Transverse colon (tissue), 4 donors: ENCODE data around the gene PRAMEF17. TPM values are rescaled to one million over a fixed set of nuclear protein-coding genes. Genes with fewer than 3 reads are reported as not detected.
"Not testable (repeated sequence)": the region's sequence is repeated elsewhere in the genome, so short reads cannot be mapped to it uniquely, and the experiment has no call there.

ENCODE experiments used
- DNase-seq: peaks from one replicate; pipeline ENCODE4 v3.0.0-alpha.2; 2019
- H3K27ac ChIP-seq, 4 donors: fragments of 200-600 bp; sonication (generic); 2 replicates each; pipeline ENCODE4 v1.5.1; 2016 to 2018; ENCODE audit warnings: inconsistent platforms in 4 of 4
- H3K27me3 ChIP-seq: fragments of 200-600 bp; sonication (generic); 2 replicates; pipeline ENCODE4 v1.5.1; 2017; ENCODE audit warnings: inconsistent platforms
- H3K36me3 ChIP-seq, 4 donors: fragments of 200-600 bp; sonication (generic); 2 replicates each; pipeline ENCODE4 v1.5.1; 2017 to 2019; ENCODE audit warnings: inconsistent platforms in 4 of 4
- H3K4me1 ChIP-seq, 4 donors: fragments of 200-600 bp; sonication (generic); 2 replicates each; pipeline ENCODE4 v1.5.1; 2017 to 2020; ENCODE audit warnings: inconsistent platforms in 4 of 4
- H3K4me3 ChIP-seq, 4 donors: fragments of 200-600 bp; sonication (generic); 1 replicate in 1 of 4; 2 replicates in 3 of 4; pipeline versions ENCODE4 v1.5.1 to v1.6.1; 2017 to 2019; ENCODE audit warnings: inconsistent platforms in 4 of 4
- H3K9me3 ChIP-seq, 2 donors: fragments of 200-600 bp; sonication (generic); 2 replicates each; pipeline ENCODE4 v1.5.1; 2017 to 2019; ENCODE audit warnings: inconsistent platforms in 2 of 2
- WGBS, 2 donors: methylation state at CpG; one replicate each; pipeline ENCODE4 v1.1.5; 2018; ENCODE audit warnings: low coverage in 1 of 2; 5-methylcytosine and 5-hydroxymethylcytosine counted together
- in situ Hi-C, 4 donors: fragments of 200-750 bp; cut with MboI; loops; one replicate each; pipeline versions ENCODE4 v1.15.0 to v1.15.1; 2017; ENCODE audit warnings: low sequenced_read_pairs in 3 of 4, low pct_ligation_motif_present in 1 of 4, low pct_unique_long_range_greater_than_20kb in 1 of 4
- intact Hi-C: fragments of 100-400 bp; cut with DNase I; formaldehyde crosslinking; loops from one replicate; pipeline ENCODE4 v1.15.1; 2023; ENCODE audit warnings: low total_unique reads
- total RNA-seq, 4 donors: library from RNA; depleted of rRNA; stranded (reverse); fragments of >200 nt; gene quantifications; one replicate each; pipeline ENCODE4 v1.1.0, GENCODE V29; 2016
- TF ChIP-seq, protein P1 (sequence below), 5 experiments: fragments of 200-600 bp in 3 of 5; fragments of 450-650 bp in 2 of 5; sonication (generic) in 3 of 5; IDR thresholded peaks; 1 replicate in 2 of 5; 2 replicates in 3 of 5; pipeline ENCODE4 v1.5.1; 2016 to 2017; ENCODE audit warnings: antibody characterized with exemption in 5 of 5, inconsistent platforms in 3 of 5, mild to moderate bottlenecking in 2 of 5, moderate library complexity in 1 of 5

PRAMEF17 gene, protein sequence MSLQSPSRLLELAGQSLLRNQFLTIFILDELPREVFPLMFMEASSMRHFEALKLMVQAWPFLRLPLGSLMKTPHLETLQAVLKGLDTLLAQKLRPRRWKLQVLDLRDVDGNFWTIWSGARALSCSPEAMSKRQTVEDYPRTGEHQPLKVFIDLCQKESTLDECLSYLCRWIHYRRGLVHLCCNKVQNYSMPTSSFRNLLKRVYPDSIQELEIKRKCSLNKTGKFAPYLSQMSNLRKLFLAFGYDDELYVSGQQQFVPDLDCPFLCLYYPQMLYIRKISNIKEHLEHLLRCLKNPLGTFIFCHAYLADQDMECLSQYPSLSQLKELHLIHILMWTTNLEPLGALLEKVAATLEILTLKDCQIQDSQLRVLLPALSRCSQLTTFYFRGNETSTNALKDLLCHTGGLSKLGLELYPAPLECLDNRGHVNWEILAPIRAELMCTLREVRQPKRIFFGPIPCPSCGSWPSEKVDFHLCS
- not detected for total RNA-seq

- H3K4me3 ChIP-seq, H3K9me3 ChIP-seq, H3K27ac ChIP-seq, H3K36me3 ChIP-seq, intact Hi-C loops, H3K4me1 ChIP-seq, H3K27me3 ChIP-seq, DNase-seq, in situ Hi-C loops: not testable (repeated sequence)
Observed at GRCh38 chr1:13389332-13389731, at the start of gene PRAMEF17. TSS of gene PRAMEF17 (plus strand) at chr1:13389632. CDS start at chr1:13389658, 26 bp downstream.

DNA sequence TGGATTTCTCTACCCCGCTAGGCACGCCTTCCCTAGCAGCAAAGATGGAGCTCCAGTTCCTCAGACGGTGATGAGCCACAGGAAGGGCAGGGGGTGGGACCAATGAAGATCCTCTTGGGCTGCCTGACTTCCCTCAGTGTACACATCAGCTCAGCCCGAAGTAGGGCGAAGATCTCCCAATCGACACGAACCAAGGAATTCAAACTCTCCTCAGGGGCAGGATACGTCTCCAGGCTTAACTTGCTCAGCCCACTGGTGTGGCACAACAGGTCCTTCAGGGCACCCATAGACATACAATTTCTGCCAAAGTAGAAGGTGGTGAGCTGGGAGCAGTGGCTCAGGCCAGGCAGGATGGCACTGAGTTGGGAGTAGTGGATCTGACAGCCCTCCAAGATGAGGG is 46.9 kb upstream of the PRAMEF17 start:
- H3K27me3 ChIP-seq, H3K4me1 ChIP-seq, in situ Hi-C loops, intact Hi-C loops, H3K27ac ChIP-seq, DNase-seq, H3K36me3 ChIP-seq, H3K4me3 ChIP-seq, H3K9me3 ChIP-seq: not testable (repeated sequence)
- 80% methylated on average over 8 of the region's 8 CpGs; no CpG with 5 or more reads in 1 of the 2 donors for WGBS, 2 donors

GRCh38 chr1:13347034-13347433 is 42.4 kb upstream of the PRAMEF17 start, which contains the start of gene PRAMEF14:
TSS of gene PRAMEF14 (minus strand) at chr1:13347134. CDS start at chr1:13345314, 1,820 bp downstream.
- H3K4me1 ChIP-seq, in situ Hi-C loops, DNase-seq, H3K9me3 ChIP-seq, H3K36me3 ChIP-seq, H3K27me3 ChIP-seq, H3K27ac ChIP-seq, intact Hi-C loops, H3K4me3 ChIP-seq: not testable (repeated sequence)
- WGBS, 2 donors, result 79 to 80% methylated on average over 1 to 7 of the region's 7 CpGs

- intact Hi-C loops, result not testable (repeated sequence)
Observed at GRCh38 chr1:13353476-13353875, 36.0 kb upstream of the PRAMEF17 start.

GRCh38 chr1:13354475-13354874 is 35.0 kb upstream of the PRAMEF17 start:
- H3K4me3 ChIP-seq, H3K9me3 ChIP-seq, H3K4me1 ChIP-seq, intact Hi-C loops, in situ Hi-C loops, H3K27me3 ChIP-seq, DNase-seq, H3K36me3 ChIP-seq, H3K27ac ChIP-seq: not testable (repeated sequence)
- WGBS, 2 donors, result no CpG with 5 or more reads among the region's 9 CpGs

More at GRCh38 chr1:13353476-13353875, 36.0 kb upstream of the PRAMEF17 start:
- H3K27ac ChIP-seq, H3K9me3 ChIP-seq, DNase-seq, in situ Hi-C loops, H3K4me3 ChIP-seq, H3K36me3 ChIP-seq, H3K4me1 ChIP-seq, H3K27me3 ChIP-seq: not testable (repeated sequence)
- WGBS, 2 donors, result 88% methylated on average over 8 of the region's 8 CpGs; no CpG with 5 or more reads in 1 of the 2 donors

DNA sequence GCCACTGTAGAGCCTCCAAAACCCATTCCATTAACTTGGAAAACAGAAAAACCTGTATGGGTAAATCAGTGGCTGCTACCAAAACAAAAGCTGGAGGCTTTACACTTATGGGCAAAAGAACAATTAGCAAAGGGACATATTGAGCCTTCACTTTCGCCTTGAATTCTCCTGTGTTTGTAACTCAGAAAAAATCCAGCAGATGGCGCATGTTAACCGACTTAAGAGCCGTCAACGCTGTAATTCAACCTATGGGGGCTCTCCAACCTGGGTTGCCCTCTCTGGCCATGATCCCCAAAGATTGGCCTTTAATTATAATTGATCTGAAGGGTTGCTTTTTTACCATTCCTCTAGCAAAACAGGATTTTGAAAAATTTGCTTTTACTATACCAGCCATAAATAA is 32.7 kb upstream of the PRAMEF17 start:
- H3K4me1 ChIP-seq, H3K9me3 ChIP-seq, H3K4me3 ChIP-seq, intact Hi-C loops, in situ Hi-C loops, H3K27me3 ChIP-seq, H3K36me3 ChIP-seq, H3K27ac ChIP-seq: not testable (repeated sequence)
- TF ChIP-seq, protein P1, sequence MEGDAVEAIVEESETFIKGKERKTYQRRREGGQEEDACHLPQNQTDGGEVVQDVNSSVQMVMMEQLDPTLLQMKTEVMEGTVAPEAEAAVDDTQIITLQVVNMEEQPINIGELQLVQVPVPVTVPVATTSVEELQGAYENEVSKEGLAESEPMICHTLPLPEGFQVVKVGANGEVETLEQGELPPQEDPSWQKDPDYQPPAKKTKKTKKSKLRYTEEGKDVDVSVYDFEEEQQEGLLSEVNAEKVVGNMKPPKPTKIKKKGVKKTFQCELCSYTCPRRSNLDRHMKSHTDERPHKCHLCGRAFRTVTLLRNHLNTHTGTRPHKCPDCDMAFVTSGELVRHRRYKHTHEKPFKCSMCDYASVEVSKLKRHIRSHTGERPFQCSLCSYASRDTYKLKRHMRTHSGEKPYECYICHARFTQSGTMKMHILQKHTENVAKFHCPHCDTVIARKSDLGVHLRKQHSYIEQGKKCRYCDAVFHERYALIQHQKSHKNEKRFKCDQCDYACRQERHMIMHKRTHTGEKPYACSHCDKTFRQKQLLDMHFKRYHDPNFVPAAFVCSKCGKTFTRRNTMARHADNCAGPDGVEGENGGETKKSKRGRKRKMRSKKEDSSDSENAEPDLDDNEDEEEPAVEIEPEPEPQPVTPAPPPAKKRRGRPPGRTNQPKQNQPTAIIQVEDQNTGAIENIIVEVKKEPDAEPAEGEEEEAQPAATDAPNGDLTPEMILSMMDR (IDR thresholded peaks at IDR 0.05), result peak; percentile 41 to 53 (median 44)
- peak; percentile 12 for DNase-seq
- 2% methylated on average over 5 of the region's 5 CpGs; no CpG with 5 or more reads in 1 of the 2 donors for WGBS, 2 donors

DNA sequence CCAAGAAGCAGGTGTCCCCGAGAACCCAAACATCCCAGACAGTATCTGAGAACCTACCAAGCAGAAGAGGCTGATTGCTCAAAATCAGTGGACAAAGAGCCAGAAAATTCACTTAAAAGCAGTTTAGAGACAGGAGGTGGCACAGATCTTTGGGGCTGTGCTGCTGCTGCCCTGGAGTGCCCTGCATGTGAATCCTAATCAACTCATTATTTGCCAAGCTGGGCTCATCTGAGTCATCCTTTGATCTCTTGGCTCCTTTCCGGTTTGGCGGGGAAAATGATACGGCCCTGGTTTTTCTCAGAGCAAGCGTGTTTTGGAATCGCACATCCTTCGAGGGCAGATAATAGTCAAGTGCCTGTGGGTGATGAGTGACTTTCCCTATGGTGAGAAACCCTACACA is 27.1 kb upstream of the PRAMEF17 start:
- H3K4me3 ChIP-seq, in situ Hi-C loops, H3K4me1 ChIP-seq, DNase-seq, intact Hi-C loops, H3K27ac ChIP-seq, H3K36me3 ChIP-seq, H3K27me3 ChIP-seq, H3K9me3 ChIP-seq: not testable (repeated sequence)
- WGBS, 2 donors, result 100% methylated on average over 1 of the region's 7 CpGs; no CpG with 5 or more reads in 1 of the 2 donors

DNA sequence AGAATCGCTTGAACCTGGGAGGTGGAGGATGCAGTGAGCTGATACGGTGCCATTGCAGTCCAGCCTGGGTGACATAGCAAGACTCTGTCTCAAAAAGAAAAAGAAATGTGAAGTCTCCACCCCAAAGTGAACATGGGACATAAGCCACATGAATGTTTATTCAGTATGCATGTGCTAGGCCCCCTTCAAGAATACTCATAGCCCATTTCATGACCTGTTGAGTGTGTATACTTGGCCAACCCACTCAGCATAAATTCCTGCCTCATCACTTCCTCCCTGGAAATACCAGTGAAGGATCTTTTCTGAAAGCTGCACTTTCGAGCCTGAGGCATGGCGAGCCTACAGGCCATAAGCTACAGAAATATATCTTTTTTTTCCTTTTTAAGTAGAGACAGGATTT is 24.5 kb upstream of the PRAMEF17 start:
- 71% methylated on average over 2 of the region's 4 CpGs; no CpG with 5 or more reads in 1 of the 2 donors for WGBS, 2 donors
- H3K4me3 ChIP-seq, H3K27me3 ChIP-seq, H3K27ac ChIP-seq, H3K4me1 ChIP-seq, intact Hi-C loops, H3K36me3 ChIP-seq, DNase-seq, in situ Hi-C loops, H3K9me3 ChIP-seq: not testable (repeated sequence)

DNA sequence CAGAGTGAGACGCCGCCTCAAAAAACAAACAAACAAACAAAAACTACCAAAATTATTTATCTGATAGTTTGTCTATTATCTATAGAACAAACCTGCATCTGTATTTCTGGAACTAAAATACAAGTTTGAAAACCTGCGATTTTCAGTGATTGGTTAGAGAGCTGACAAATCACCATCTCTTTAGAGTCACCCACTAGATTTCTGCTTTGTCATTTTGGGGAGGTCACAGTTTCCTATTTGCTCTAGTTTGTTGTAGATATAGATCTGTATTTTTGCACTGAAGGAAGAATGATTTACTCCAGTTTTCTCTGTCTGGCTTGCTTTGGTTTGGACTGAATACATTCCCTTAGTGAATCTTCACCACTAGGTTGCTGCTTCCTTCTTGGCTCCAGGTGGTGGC is 22.9 kb upstream of the PRAMEF17 start:
- H3K9me3 ChIP-seq, H3K27me3 ChIP-seq, DNase-seq, intact Hi-C loops, H3K4me3 ChIP-seq, H3K27ac ChIP-seq, H3K4me1 ChIP-seq, in situ Hi-C loops, H3K36me3 ChIP-seq: not testable (repeated sequence)
- WGBS, 2 donors, result 85 to 92% methylated on average over 3 of the region's 3 CpGs

GRCh38 chr1:13368544-13368943 is 20.9 kb upstream of the PRAMEF17 start:
- H3K27me3 ChIP-seq, DNase-seq, H3K4me1 ChIP-seq, H3K27ac ChIP-seq, in situ Hi-C loops, H3K9me3 ChIP-seq, intact Hi-C loops, H3K4me3 ChIP-seq, H3K36me3 ChIP-seq: not testable (repeated sequence)
- 74 to 83% methylated on average over 4 of the region's 4 CpGs for WGBS, 2 donors
